Endothelial cell (in vitro differentiated cells): ENCODE data around the gene TBRG4. TPM values are rescaled to one million over a fixed set of nuclear protein-coding genes. Genes with fewer than 3 reads are reported as not detected.

ENCODE experiments used
- DNase-seq: peaks from one replicate; pipeline ENCODE4 v3.0.0; 2021; ENCODE audit warnings: low spot score
- H3K27ac Mint-ChIP-seq: one replicate; pipeline ENCODE4 v1.8.0; 2021; ENCODE audit warnings: mixed read lengths, inconsistent platforms; ENCODE audit not compliant: unreplicated experiment
- H3K27me3 Mint-ChIP-seq: one replicate; pipeline ENCODE4 v1.8.0; 2021; ENCODE audit warnings: mild to moderate bottlenecking, moderate library complexity, mixed read lengths, inconsistent platforms; ENCODE audit not compliant: unreplicated experiment
- H3K36me3 Mint-ChIP-seq: one replicate; pipeline ENCODE4 v1.8.0; 2021; ENCODE audit warnings: mild to moderate bottlenecking, low read depth, mixed read lengths, inconsistent platforms; ENCODE audit not compliant: unreplicated experiment
- H3K4me1 Mint-ChIP-seq: one replicate; pipeline ENCODE4 v1.8.0; 2021; ENCODE audit warnings: mild to moderate bottlenecking, mixed read lengths, inconsistent platforms; ENCODE audit not compliant: unreplicated experiment
- H3K4me3 Mint-ChIP-seq: one replicate; pipeline ENCODE4 v1.8.0; 2021; ENCODE audit warnings: mild to moderate bottlenecking, mixed read lengths, inconsistent platforms; ENCODE audit not compliant: unreplicated experiment
- H3K9me3 Mint-ChIP-seq: one replicate; pipeline ENCODE4 v1.8.0; 2021; ENCODE audit warnings: mixed read lengths, inconsistent platforms; ENCODE audit not compliant: unreplicated experiment
- CTCF ChIP-seq: fragments of 200-600 bp; sonication (generic); IDR thresholded peaks from one replicate; pipeline ENCODE4 v1.5.0; 2021; ENCODE audit warnings: antibody characterized with exemption; ENCODE audit not compliant: unreplicated experiment
- total RNA-seq: library from RNA; stranded (reverse); fragmentation: NEBNext Ultra II Directional; extraction: Animal tissue kit (Norgen Biotek cat#: 25700); gene quantifications from one replicate; pipeline ENCODE4 v1.2.1, GENCODE V29; 2021; ENCODE audit not compliant: unreplicated experiment

Gene TBRG4
- total RNA-seq, 1 donor from 2014 or later = 48.1 TPM

- no peak for DNase-seq
- Mint-ChIP-seq H3K27me3 (peaks cover 7% of the 10 kb centered on the region), H3K9me3 (no peaks in the 10 kb centered on the region), H3K36me3 (no peaks in the 10 kb centered on the region), H3K4me1 (no peaks in the 10 kb centered on the region), H3K27ac (no peak overlapping the region), H3K4me3 (no peak overlapping the region)
- TF ChIP-seq CTCF = no peak
Measured at GRCh38 chr7:45150199-45150598, 38.7 kb upstream of the TBRG4 start.

- Mint-ChIP-seq H3K27ac (no peak overlapping the region), H3K9me3 (no peaks in the 10 kb centered on the region), H3K27me3 (peaks cover 7% of the 10 kb centered on the region), H3K36me3 (no peaks in the 10 kb centered on the region), H3K4me3 (no peak overlapping the region), H3K4me1 (no peaks in the 10 kb centered on the region)
- DNase-seq = no peak
- TF ChIP-seq CTCF = no peak
Measured at GRCh38 chr7:45149606-45150005, 38.1 kb upstream of the TBRG4 start.

DNA sequence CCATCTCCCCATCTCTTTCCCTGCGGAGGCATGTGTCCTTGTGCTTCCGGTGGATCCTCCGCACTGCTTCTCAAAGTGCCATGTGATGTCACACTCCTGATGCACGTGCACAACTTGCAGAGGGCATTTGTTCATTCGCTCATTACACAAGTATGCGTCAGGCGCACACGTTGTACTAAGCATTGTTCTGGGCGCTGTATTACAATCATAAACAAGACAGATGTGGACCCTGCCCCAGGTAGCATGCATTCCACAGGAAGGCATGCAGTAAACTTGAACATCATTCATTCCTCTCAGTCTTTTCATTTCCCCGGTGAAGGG, 37.1 kb upstream of the TBRG4 start:
- DNase-seq = no peak
- H3K4me1 Mint-ChIP-seq = peaks cover 5% of the 10 kb centered on the region
- H3K27me3 Mint-ChIP-seq = peaks cover 7% of the 10 kb centered on the region
- H3K27ac Mint-ChIP-seq = no peak overlapping the region
- H3K4me3 Mint-ChIP-seq = no peak overlapping the region
- no peaks in the 10 kb centered on the region for H3K36me3 Mint-ChIP-seq
- H3K9me3 Mint-ChIP-seq = no peaks in the 10 kb centered on the region
- no peak for TF ChIP-seq CTCF

- Mint-ChIP-seq H3K9me3 (no peaks in the 10 kb centered on the region), H3K4me1 (peaks cover 5% of the 10 kb centered on the region), H3K27ac (no peak overlapping the region), H3K4me3 (no peak overlapping the region), H3K36me3 (no peaks in the 10 kb centered on the region), H3K27me3 (peaks cover 7% of the 10 kb centered on the region)
- DNase-seq = no peak
- no peak for TF ChIP-seq CTCF
Measured at GRCh38 chr7:45147858-45148652, 36.6 kb upstream of the TBRG4 start.

- Mint-ChIP-seq H3K4me1 (peaks cover 5% of the 10 kb centered on the region), H3K27me3 (peaks cover 7% of the 10 kb centered on the region), H3K9me3 (no peaks in the 10 kb centered on the region), H3K4me3 (no peak overlapping the region), H3K36me3 (no peaks in the 10 kb centered on the region), H3K27ac (no peak overlapping the region)
- no peak for TF ChIP-seq CTCF
- DNase-seq = no peak
Measured at GRCh38 chr7:45146531-45147379, 35.3 kb upstream of the TBRG4 start.
